DND-41 (cell line): ENCODE results near the gene LTBP3.

Experiments used
- EZH2 ChIP-seq: IDR thresholded peaks from 3 replicates; pipeline ENCODE4 v1.6.1; 2012; ENCODE audit warnings: borderline replicate concordance, low read depth, mild to moderate bottlenecking, moderate library complexity, low read length, inconsistent platforms; ENCODE audit not compliant: severe bottlenecking
- TF ChIP-seq, protein P1 (sequence below): IDR thresholded peaks from 2 replicates; pipeline ENCODE4 v1.5.1; 2012; ENCODE audit warnings: borderline replicate concordance, low read length, moderate library complexity, mild to moderate bottlenecking; ENCODE audit not compliant: poor library complexity, severe bottlenecking; ENCODE audit errors: extremely low read depth

DNA sequence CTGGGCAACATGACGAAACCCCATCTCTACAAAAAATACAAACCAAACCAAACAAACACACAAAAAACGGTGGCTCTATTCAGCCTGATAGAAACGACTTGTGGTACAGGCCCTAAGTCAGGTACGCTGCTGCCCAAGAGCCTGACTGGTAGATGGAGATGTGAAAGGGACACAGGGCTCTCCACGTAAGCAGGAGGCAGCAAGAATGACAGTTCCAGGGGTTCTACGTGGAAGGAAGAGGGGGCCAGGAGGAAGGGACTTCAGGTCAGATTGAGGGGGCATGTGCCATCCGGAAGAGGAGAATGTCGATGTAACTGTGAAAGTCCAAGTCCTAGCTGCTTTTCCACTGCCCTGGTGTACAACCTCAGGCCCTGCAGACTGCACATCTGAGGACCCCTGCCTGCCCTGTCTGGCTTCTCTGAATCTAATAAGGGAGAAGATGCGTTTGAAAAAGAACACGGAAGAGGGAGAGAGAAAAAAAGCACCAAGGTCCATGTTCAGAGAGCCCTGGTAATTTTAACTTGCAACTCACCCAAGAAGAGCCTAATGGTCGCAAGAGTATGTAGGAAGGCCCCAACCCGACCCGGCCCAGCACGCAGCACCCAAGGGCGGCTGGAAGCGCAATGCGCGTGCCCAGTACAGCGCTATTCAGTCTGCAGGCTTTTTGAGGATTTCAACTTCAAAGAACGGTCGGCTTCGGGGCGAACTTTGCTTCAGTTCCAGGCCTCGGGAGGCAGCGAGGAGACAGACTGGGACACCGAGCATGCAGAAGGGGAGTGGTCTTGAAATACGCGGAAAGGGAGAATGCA lies 11.2 kb upstream of the LTBP3 start:
- TF ChIP-seq, protein P1, sequence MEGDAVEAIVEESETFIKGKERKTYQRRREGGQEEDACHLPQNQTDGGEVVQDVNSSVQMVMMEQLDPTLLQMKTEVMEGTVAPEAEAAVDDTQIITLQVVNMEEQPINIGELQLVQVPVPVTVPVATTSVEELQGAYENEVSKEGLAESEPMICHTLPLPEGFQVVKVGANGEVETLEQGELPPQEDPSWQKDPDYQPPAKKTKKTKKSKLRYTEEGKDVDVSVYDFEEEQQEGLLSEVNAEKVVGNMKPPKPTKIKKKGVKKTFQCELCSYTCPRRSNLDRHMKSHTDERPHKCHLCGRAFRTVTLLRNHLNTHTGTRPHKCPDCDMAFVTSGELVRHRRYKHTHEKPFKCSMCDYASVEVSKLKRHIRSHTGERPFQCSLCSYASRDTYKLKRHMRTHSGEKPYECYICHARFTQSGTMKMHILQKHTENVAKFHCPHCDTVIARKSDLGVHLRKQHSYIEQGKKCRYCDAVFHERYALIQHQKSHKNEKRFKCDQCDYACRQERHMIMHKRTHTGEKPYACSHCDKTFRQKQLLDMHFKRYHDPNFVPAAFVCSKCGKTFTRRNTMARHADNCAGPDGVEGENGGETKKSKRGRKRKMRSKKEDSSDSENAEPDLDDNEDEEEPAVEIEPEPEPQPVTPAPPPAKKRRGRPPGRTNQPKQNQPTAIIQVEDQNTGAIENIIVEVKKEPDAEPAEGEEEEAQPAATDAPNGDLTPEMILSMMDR: no peak
- no peak for TF ChIP-seq EZH2
